GM21515 (cell line): ENCODE measurements around the gene FFAR2.

Experiments
- ATAC-seq: cut with Tn5 transposase; IDR thresholded peaks from one replicate; pipeline ENCODE4 v1.9.1; 2021; ENCODE audit not compliant: unreplicated experiment

The FFAR2 gene

DNA sequence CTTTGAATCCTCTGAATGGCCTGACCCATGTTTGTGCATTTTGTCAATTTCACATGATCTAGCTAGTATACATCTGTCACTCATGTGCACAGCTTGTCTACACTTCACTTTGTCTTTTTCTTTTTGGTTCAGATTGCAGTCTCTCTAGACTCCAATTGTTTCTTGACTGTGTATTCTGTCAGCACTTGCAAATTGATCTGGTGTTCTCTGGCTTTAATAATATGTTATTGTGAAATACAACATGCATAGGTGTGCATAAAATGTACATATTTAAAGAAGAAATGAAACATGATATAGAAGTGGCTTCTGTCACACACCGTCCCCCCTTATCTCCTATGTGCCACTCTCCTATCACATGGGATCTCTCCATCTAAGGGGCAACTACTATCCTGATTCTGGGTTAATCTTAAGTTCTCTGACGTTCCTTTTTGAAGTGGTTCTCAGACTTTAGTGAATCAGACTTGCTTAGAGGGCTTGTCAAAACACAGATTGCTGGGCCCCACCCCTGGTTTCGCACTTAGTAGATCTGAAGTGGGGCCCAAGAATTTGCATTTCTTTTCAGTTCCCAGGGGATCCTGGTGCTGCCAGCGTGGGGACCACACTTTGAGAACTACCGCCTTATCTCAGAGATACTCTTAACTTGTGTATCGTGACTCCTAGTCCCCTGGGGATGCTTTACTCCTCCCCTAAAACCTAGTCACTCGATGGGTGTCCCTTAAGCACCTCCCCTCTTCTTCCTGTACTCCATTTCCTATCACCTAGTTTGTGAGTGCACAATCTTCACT is 36.4 kb downstream of the FFAR2 start:
- ATAC-seq, result peak; percentile 66

DNA sequence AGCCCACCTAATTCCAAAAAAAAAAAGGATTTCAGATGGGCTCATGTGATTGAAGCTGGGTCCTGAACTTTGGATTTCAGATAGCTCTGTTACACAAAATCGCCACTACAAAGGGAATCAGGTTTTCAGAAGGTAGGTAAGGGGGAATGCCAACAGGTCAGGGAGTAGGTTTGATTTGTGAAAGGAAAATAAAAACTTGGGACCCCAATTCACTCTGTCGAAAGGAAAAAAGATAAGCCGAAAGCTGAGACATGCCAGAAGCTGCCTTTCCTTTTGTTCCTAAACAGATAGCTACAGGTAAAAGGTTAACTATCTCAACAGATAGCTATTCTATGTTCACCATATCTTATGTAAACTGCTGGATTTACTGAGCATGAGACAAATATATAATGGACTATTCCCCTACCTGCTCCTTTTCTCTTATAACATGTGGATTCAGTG is 38.2 kb downstream of the FFAR2 start:
- no peak for ATAC-seq

DNA sequence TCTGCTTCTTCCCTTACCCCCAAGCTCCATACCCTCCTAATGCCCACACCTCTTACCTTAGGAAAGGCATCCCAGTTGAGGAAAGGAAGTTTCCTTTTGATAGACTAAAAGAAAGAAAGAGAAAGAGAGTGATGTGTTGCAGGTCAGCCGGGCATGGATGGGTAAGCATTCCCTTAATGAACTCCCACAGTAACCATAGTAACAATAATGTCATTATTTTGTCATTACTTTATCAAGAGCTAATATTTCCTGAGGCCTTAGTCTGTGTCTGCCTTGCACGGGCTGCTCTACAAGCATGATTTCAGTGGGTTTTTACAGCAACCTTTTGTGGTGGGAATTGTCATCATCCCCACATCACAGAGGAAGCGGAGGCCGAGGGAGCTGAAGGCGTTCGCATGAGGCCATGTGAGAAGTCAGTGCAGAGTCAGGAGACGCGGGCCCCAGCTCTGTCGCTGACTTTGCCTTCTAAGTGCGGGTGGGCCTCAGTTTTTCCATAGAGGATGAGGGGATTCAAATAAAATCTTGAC is 39.7 kb downstream of the FFAR2 start:
- no peak for ATAC-seq

DNA sequence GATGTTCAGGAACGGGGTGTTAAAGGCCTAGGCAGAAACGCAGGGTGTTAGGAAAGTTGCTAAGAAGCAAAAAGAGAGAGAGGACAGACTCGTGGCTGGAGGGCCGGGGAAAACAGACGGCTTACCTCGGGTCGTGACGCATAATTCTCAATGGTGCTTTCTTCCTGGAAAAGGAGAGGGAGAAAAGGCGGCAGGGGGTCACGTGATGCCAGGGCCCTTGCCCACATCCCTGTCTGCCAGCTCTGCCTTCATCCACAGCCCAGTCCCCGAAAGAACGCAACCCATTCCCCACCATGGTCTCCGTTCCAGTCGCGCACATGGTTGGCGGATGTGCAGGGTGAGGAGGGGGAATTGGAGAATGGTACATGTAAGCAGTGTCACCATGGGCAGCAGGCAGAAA is 40.6 kb downstream of the FFAR2 start:
- ATAC-seq, result no peak

DNA sequence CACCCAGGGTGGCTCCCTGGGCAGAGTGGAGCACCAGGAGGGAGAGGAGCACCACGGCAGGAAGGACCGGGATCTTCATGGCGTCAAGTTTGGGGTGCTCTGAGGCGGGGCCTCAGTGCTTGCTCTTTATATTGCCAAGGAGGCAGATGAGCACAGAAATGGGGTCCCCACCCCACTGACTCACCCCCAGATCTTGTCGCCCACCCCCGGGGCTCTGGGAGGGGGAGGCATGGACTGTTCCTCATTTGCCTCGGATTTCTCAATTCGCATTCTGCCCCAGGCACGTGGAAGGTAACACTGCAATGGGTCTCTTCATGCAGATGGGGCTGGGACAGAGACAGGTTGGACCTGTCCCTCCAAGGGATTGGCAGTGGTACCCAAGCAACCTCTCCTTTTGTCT is 42.3 kb downstream of the FFAR2 start, which contains the start of gene KRTDAP:
Gene KRTDAP, minus strand, starts transcription at position 101 of the 400 bp plus-strand sequence. Its CDS starts 22 bp downstream, at position 79.
- ATAC-seq, result no peak

DNA sequence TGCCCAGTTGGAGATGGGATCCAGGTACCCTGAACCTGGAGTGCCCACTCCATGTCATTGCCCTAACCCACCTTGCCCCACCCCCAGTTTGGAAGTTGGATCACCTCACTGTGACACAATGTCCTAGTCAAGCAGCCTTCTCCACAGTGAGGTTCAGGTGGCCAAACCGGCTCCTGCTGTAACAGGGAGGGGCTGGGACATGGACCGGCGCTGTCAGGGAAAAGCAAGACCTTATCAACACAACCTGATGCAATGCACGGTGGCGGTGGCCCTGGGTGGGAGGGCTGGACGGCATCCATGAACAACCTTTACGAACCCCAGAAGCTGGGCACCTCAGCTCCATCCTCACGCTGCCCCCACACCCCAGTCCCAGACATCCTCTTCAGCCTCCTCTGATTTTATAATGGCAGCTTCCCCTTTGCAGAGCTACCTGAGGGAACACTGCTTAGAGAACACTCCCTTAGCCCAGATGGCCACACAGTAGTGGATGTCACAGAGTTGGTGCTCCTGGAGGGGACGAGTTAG is 43.8 kb downstream of the FFAR2 start:
- no peak for ATAC-seq

DNA sequence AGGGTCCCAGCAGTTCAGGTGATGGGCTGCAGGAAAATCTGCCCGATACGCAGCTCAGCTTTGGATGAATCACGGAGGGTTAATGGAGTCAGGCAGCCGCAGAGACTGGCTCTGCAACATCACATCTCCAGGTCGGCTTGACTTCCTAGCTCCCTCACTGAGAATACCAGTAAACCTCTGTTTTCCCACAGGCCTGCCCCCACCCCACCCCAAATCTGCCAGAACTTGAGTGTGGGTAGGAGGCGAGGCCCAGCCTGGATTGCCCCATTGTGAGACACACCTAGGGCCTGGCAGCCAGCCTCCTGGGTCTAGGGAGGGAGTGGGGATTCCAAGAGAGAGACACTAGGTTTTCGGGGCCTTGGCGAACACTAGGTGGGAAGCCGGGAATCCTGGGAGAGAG is 45.9 kb downstream of the FFAR2 start:
- no peak for ATAC-seq

DNA sequence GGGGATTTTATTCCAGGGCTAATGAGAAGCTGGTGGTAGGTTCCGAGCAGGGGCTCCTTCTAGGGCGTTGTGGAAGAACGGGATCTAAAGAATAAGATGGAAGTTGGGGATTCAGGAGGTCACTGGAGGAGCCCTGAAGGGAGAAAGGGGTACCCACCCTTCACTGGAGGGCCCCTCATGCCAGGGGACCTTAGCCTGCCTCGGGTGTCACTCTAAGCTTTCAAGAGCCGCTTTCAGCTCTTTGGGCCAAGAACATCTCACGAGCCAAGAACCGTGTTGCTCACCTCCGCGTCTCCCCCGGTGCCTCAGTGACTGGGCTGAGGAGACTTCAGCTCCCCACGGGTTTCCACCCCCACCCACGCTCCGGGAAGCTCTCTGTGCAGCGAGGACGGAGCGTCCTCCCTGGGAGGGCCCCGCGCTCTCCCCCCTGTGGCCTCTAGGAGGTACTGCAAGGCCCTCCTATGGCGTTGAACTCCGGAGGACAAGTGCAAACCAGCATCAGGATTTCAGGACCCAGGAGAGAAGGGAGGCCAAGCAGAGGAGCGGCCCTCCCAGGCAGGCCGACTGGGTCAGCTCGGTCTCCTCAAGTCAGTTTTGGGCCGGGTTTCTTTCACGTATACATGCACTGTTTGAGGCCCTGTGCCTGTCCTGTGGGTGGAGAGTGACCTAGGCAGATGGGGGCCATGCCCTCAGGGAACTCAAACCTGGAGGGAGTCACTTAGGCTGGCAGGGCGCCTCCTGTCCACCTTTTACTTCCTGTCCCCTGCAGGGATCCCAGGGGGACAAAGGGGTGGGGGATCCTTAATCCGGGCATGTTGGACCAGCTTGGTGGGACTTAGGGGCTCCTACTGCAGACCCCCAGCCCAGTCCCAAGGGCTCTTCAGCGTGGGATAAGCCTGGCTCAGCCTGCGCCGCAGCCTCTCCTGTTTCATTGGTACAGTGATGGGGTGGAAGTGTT is 47.3 kb downstream of the FFAR2 start:
- no peak for ATAC-seq

DNA sequence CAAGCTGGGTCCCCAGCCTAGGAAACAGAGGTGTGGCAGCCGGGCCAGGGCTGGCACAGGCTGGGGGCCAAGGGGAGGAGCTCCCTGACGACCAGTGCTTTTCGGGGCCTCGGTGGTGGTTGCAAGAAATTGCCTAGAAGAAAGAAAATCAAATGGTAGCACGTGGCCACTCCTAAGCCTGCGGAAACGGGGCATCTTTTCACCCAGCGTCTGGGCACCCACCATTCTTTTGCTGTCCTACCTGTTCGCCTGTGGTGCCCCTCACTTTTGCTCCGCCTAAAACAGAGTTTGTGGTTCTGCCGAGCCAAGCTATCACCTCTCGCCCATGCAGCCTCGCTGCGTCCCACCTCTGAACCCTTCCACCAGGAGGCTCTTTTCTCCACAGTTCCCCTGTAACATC is 49.3 kb downstream of the FFAR2 start:
- ATAC-seq, result no peak

DNA sequence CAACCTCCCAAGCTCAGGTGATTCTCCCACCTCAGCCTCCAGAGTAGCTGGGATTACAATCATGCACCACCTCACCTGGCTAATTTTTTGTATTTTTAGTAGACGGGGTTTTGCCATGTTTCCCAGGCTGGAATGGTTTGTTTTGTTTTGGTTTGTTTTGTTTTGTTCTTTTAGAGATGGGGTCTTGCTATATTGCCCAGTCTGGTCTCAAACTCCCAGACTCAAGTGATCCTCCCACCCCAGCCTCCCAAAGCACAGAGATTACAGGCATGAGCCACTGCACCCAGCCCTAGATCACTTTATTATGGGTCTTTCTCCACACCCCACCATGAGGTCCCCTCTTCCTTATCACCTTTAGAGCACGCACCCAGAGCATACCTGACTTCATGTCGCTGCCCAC is 50.2 kb downstream of the FFAR2 start:
- no peak for ATAC-seq

DNA sequence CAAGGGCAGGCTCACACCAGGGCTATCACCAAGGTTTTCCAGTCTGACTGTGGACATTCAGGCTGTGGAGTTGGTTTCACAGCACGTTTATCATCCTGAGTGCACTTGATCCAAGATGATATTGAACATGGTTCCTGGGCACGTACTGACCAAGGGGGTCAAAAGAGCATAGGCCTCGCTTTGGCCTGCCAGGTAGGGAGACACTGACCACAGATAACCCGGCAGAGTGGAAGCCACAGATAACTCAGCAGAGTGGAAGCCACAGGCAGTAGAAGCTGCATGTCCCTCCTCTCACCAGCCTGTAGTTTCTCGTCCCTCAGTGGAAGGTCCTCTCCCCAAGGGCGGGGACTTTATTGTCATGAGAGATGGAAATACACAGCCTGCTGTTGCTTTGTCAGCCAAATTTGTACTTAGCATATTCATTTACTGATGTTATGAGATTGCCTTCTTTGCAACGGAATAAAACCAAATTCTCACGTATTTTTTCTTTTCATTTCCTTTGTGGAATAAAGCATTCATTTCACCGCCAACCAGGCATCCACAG is 51.0 kb downstream of the FFAR2 start:
- ATAC-seq, result no peak

DNA sequence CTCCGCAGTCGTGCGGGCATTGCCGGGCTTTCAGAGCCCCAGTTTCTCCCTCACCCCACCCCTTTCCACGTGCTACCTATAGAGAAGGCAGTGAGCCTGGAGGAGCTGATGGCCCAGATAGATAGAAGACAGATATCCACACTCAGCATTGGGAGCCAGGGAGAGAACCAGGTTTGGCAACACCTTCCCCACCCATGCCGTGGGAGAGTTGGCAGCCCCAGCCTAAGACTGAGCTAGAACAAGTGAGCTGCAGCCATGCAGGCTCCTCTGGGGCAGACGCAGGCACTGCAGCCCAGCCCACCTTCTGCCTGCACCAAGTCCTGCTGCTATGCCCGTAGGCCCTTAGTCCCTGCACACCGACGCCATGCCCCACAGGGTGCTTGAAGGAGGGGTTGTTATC is 52.6 kb downstream of the FFAR2 start:
- no peak for ATAC-seq
